T-helper 9 cell (primary cell): ENCODE measurements around the gene ZNF236.
A peak's percentile ranks its signal among the peaks of the same experiment; 100 is the strongest.
"Not testable (repeated sequence)": the region's sequence is repeated elsewhere in the genome, so short reads cannot be mapped to it uniquely, and the experiment has no call there.

Experiments
- DNase-seq: peaks from one replicate; pipeline ENCODE4 v3.0.0-alpha.2; 2020
- total RNA-seq, 2 donors: gene quantifications; one replicate each; lab custom pipeline; 2026; lab: John Stamatoyannopoulos, UW

Gene ZNF236
- total RNA-seq = 54.5 to 64.1 reads per million in 2 donors

DNA sequence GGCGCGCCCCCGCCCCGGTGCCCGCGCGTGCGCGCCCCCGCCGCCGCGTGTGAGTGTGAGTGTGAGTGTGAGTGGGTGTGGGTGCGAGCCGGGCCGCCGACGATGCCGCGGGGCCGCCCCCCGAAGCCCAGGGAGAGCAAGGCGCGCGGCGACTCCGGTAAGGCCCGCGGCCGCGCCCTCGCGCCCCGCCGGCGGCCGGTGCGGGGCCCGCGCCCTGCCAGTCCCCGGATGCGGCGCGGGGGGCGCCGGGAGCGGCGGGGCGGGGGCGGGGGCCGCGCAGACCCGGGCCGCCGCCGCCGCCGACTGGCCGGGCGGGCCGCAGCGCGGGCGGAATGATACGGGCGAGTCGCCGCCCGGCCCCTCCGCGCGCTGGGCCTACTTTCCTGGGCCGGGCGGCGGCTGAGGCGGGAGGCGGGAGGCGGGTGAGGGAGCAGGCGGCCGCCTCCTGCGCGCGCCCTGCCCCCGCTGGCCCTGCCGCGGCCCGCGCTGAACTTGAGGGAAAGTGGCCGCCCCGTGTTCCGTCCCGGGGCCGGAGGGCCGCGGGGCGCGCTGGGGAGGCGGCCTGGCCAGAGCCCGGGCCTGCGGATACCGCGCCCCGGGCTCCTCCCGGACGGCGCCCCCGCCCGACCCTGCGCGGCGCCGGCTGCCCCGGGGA lies at the start of gene ZNF236:
Gene ZNF236, plus strand, starts transcription at position 52 of the 655 bp plus-strand sequence. Its CDS starts 51 bp downstream, at position 103.
- peak; percentile 50 for DNase-seq

DNA sequence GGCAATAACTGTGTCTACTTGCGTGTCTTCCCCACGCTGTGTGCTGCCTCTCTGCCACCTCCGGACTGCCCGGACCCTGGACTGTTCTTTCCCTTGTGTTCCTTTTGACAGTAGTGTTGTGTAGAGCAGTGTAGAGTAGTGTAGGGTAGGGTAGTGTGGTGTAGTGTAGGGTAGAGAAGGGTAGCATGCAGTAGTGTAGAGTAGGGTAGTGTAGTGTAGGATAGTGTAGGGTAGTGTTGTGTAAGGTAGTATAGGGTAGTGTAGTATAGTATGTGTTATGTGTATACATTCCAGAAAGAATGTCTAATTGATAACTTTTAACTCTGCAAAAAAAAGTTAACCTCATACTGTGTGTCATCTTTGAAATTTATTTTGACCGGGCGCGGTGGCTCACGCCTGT lies 49.7 kb upstream of the ZNF236 start:
- no peak for DNase-seq

DNA sequence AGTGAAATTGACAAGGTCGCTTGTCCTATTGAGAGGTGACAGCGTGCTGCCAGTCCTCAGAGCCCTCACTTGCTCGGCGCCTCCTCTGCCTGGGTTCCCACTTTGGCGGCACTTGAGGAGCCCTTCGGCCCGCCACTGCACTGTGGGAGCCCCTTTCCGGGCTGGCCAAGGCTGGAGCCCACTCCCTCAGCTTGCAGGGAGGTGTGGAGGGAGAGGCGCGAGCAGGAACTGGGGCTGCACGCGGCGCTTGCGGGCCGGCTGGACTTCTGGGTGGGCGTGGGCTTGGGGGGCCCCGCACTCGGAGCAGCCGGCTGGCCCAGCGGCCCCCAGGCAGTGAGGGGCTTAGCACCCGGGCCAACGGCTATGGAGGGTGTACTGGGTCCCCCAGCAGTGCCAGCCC lies 45.3 kb upstream of the ZNF236 start:
- DNase-seq = not testable (repeated sequence)

DNA sequence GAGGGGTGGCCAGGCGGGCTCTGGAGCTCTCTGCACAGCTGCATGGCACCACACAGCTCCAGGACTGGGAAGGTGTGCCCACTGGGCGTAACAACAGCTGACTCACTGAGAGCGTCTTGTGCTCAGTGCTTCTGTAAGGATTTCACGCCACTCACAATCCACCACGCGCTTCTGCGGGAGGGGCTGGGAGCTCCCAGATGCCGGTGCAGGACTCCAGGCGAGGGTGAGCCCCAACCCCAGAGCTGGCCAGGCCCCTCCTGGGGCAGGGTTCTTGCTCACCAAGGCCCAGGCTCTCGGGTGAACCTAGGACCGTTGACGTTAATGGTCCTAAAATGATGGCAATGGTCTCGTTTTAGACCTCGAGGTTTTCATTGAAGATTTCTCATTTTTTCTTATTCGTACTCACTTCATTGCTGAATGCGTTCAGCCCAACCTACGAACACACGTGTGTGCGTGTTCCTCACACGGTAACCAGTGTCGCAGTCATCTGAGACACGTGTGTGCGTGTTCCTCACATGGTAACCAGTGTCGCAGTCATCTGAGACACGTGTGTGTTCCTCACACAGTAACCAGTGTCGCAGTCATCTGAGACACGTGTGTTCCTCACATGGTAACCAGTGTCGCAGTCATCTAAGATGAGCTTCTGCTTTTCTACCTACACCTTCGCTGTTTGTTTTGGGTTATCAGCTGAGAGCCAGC lies 38.4 kb upstream of the ZNF236 start:
- no peak for DNase-seq

DNA sequence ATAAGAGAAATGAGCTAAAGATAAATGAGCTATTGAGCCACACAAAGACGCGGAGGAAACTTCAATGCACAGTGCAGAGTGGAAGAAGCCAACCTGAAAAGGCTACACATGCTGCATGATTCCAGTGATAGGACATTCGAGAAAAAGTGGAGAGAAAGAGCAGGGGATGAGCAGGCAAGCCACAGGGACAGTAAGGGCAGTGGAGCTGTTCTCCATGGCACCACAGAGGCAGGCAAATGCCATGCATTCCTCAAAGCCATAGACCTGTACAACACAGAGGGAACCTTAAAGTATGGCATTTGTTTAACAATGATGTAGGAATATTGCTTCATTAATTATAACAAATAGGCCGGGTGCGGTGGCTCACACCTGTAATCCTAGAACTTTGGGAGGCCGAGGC lies 36.5 kb upstream of the ZNF236 start:
- no peak for DNase-seq

DNA sequence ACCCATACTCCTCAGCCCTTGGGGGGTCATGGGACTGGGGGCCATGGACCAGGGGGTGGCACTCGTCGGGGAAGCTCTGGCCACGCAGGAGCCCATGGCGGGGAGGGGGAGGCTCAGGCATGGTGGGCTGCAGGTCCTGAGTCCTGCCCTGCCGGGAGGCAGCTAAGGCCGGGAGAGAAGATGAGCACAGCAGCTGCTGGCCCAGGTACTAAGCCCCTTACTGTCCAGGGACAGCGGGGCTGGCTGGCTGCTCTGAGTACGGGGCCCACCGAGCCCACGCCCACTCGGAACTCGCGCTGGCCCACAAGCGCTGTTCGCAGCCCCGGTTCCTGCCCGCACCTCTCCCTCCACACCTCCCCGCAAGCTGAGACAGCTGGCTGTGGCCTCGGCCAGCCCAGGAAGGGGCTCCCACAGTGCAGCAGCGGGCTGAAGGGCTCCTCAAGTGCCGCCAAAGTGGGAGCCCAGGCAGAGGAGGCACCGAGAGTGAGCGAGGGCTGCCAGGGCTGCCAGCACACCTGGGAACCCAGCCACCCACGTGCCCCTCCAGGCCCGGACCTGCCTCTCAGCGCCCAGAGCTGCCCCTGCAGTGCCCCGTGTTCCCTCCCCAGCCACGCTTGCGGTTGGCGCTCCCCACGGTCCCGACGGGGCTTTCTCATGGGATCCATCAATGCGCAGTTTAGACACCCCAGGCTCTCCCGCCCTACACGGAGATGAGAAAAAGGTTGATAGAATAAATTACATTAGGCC lies 33.6 kb upstream of the ZNF236 start:
- no peak for DNase-seq

DNA sequence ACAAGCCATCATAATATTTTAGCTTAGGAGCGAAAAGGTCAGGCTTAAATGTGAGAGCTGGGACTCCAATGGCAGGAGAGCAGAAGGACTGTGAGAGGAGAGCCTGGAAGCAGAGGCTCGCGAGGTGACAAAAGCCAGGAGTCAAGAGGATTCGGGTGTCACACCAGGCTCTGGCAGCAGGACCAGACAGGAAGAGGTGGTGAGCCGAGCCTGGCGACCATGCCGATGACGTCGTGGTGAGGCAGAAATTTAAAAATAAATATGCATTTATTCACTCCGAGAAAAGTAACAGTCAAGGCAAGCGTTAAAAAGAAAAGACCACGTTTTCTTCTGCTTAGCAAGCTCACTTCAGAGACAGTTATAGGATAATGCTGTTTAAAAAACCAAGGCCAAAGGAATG lies 31.3 kb upstream of the ZNF236 start:
- DNase-seq = no peak

DNA sequence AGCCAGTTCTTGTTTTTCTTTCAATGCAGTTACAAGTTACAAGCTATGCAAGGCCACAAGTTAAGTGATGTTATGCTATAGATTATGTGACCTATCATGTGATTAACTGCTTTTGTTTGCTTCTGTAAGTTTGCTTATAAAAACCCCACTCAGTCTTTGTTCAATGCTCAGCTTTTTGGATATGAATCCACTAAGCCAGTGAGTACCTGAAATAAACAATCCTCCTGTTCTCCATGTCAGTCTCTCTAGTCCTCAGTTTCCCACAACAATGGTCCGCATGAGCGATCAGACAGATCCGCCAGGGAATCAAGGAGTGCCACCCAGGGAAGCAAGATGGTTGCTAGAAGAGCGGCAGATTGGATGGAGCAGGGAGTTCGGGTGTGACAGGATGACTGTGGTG lies 30.7 kb upstream of the ZNF236 start:
- DNase-seq = no peak

DNA sequence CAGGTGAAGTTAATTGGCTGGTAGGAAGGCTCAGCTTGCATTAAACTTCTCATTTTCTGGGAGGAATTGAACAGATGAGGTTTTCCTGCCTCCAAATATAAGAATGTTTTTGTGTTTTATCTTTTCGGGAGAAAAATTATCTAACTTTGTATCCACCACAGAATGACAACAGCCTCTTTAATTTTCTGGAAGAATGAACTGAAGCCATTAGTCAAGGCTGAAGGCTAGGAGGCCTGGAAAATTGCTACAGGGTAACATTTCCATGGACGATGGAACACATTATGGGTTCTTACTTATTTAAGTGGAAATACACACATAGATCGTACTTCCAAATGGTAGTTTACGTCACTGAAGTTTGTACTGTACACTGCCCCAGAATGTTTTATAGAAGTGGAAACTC lies 28.0 kb upstream of the ZNF236 start:
- DNase-seq = no peak

DNA sequence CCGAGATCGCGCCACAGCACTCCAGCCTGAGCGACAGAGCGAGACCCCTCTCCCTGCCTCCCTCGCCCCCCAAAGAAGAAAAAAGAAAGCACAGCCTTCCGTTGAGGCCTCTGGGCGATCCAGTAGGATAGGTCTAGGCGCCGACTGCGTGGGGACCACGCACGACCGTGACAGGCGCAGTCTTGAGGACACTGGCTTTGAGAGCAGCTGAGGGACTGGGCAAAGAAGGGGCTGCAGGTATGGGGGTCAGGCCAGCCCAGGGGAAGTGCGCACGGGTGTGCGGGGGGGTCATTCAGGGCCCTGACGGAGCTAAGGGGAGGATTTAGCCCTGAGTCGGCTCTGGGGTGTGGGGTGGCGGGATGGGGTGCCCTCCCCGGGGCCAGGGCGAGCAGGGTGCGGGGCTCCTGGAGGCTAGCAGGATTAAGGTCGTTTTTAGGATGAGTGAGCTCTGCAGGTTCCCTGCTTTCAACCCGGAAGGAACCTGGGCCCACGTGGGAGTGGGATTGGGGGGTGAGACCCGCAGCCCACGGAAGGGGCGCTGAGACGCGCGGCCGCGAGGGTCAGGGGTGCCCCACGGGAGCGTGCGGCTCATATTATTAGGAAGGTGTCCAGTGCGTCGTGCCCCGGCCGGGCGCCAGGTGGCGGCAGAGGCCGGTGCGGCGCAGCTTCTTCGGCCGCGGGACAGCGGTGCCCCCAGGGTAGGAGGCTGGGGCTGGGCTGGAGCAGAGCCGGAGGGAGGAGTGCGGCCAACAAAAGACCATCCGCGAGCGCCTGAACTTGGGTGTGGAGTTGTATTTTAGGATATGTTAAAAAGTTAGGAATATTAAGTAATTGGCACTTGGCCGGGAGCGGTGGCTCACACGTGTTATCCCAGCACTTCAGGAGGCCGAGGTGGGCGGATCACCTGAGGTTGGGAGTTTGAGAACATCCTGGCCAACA lies 20.5 kb upstream of the ZNF236 start:
- DNase-seq = peak; percentile 25

DNA sequence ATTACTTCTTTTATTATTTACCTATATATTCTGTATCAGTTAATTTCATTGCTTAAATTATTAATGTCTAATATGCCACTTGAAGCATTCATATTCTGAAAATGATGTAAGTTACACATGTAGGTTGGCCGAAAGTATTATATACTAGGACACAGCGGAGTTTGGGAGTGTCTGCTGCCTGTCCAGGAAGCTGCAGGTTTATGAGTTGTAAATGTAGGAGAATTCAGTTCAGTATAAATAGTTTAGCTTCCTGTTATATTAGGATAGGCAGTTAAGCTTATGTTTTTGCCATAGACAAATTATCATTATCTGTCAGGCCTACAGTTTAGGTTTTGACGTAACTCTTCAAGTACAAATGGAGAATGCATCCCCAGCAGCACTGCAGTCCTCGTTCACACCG lies 18.9 kb upstream of the ZNF236 start:
- DNase-seq = no peak

DNA sequence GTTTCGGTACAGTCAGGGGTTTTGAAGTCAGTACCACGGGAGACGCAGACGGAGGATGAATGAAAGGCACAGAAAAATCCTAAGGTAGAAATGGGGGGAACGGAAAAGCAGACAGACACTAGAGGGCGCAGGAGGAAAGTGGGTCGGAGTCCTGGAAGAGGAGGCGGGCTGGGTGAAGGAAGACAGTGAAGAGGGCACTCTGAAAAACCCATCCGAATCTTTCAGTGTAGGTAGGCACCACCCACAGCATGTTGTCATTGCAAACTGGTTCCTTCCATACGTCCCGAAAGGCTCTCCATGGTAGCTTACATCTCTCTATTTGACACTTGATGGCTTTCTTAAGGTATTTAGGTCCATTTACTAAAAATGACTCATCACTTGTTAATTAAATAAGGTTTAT lies 18.5 kb upstream of the ZNF236 start:
- DNase-seq = peak; percentile 59

DNA sequence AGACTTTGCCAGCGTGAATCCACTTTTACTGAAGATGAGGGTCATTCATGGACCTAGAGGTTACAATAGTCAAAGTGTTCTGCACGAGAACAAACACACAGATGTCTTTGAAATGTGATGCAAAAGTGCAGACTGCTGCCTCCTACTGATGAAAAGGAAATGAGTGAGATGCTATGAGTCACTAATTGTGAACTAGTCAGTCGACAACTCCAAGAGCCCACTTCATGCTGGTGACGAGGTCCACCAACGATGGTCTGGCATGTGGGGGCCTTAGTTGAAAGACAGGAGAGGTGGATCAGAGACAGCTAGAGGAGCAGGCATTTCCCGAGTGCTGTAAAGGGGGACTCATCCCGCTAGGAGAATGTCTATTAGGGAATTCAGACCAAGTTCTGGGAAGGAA lies 17.1 kb upstream of the ZNF236 start:
- no peak for DNase-seq

DNA sequence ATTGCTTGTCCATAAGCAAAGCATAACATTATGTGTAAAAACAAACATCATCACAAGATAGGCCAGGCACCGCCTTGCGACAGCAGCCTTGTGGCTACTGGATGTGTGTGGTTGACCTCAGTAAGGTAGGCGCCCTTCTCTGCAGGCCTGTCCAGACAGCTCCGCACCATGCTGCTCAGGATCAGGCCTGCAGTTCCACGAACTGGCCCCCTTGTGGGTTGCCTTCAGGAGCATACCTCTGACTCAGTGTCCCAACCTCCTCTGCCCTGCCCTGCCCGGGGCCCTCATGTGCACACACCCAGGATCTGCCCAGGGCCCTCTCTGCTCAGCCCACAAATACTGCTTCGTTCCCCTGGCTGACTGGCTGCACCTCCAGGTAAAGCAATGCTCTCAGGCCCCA lies 16.1 kb upstream of the ZNF236 start:
- no peak for DNase-seq

DNA sequence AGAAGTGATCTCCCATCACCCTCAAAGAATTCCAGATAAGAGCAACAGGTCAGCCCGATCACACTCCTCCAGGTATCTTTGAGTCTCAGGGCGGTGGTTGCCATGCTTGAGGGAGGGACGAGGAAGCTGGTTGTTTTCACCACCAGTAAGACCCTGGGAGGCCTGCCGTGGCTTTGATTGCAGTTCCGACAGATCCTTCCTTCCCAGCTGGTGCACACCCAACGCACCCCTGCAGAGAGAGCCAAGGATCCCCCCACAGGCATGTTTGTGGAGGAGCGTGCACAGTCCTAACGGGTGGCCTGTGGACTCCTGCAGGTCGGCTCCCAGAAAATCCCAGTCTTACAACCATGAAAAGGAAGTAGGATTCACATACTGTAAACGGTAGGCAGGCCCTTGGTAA lies 13.8 kb upstream of the ZNF236 start:
- no peak for DNase-seq

DNA sequence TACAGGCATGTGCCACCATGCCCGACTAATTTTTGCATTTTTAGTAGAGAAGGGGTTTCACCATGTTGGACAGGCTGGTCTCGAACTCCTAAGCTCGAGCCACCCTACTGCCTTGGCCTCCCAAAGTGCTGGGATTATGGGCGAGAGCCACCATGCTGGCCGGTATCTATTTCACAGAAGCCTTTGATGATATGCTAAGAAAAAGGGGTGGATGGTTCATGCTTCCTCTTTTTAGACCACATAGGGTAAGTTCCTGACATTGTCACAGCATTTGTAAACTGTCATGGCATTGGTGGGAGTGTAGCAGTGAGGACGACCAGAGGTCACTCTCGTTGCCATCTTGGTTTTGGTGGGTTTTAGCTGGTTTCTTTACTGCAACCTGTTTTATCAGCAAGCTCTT lies 10.8 kb upstream of the ZNF236 start:
- DNase-seq = not testable (repeated sequence)

DNA sequence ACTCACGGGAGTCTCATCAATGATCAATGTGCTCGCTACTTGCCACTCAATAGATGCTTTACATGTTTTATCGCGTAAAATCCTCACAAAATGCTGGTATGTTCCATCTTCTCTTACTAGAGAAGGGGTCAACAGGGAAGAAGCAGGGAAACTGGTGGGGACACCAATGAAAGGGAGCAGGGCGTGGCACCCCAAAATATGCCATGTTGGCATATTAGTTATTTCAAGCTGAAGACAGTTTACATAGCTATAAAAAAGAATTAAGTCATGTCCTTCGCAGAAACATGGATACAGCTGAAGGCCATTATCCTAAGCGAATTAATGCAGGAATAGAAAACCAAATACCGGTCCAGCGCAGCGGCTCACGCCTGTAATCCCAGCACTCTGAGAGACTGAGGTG lies 8.1 kb upstream of the ZNF236 start:
- DNase-seq = no peak

DNA sequence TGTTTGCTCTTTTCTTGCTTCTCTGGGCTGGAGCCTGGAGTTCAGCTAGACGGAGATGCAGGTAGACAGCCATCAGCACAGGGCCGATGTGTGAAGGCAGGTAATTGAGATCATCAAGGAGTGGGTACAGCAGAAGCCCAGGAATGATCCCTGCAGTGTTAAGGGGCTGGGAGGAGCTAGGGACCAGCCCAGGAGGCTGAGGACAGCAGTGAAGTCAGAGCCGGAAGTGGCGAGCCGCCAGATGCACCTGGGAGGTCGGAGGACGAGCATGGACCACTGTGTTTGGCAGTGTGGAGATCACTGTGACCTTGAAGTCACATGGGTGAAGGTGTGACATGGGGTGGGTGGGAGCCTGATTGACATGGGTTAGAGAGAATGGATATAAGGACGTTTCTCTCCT lies 6.2 kb upstream of the ZNF236 start:
- DNase-seq = no peak

DNA sequence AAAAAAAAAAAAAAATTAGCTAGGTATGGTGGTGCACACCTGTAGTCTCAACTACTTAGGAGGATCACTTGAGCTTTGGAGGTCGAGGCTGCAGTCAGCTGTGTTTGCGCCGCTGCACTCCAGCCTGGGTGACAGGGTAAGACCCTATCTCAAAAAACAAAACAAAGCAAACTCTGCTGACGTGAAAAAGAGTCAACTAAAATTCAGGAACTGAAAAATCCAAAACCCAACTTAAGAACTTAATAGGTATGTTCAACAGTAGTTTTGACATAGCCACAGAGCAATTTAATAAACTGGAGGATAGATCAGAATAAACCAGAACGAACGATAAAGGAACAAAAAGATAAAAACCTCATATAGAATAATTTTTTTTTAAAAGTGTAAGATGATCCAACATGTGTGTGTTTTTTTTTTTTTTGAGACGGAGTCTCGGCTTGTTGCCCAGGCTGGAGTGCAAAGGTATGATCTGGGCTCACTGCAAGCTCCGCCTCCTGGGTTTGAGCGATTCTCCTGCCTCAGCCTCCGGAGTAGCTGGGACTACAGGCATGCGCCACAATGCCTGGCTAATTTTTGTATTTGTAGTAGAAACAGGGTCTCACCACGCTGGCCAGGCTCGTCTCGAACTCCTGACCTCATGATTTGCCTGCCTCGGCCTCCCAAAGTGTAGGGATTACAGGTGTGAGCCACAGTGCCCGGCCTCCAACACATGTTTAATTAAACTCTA lies 4.3 kb upstream of the ZNF236 start:
- DNase-seq = no peak

DNA sequence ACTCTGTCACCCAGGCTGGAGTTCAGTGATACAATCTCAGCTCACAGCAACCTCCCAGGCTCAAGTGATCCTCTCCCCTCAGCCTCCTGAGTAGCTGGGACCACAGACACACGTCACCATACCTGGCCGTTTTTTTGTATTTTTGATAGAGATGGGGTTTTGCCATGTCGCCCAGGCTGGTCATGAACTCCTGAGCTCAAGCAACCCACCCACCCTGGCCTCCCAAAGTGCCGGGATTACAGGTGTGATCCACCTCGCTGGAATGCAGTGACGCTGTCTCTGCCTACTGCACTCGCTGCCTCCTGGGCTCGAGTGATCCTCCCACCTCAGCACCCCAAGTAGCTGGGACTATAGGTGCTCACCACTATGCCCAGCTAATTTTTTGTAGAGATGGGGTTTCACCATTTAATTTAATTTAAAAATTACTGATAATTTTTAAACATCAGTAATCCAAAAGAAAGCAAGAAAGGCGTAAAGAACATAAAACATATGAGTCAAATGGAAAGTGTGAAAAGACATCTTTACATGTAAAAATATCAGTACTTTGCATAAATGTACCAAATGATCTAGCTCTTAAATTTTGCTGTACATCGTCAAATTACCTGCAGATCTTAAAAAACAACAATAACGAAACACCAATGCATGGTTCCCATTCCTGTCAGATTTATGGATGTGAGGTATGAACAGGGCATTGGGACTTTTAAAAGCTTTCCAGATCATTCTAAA lies 2.8 kb upstream of the ZNF236 start:
- no peak for DNase-seq

DNA sequence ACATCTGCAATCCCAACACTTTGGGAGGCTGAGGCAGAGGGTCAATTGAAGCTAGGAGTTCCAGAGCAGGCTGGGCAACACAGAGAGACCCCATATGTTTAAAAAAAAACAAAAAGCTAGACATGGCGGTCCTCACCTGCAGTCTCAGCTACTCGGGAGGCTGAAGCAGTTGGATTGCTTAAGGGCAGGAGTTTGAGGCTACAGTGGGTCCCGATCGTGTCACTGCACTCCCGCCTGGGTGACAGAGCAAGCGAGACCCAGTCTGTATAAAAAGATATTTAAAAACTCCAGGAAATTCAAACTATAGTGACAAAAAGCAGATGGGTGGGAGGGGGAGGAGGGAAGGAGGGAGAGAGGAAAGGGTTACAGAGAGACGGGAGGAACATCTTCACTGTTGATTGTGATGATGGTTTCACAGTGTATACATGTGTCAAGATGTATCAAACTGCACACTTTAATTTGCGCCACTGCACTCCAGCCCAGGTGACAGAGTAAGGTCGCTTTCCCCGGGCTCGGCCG lies 942 bp upstream of the ZNF236 start:
- no peak for DNase-seq
